Activated CD8-positive, alpha-beta T cell treated with anti-CD3 and anti-CD28 coated beads for 36 hours (primary cell): ENCODE results near the gene ANLN. TPM values are rescaled to one million over a fixed set of nuclear protein-coding genes. Genes with fewer than 3 reads are reported as not detected.

ENCODE experiments used
- ATAC-seq: fragments of 200-7000 bp; cut with Tn5 transposase; one replicate; pipeline ENCODE4 v1.10.0; 2021; ENCODE audit warnings: mild to moderate bottlenecking, moderate library complexity
- CTCF ChIA-PET: fragments of 350-600 bp; sonication (Branson Sonifier 250); formaldehyde crosslinking; loops from one replicate; lab custom pipeline; 2021; ENCODE audit warnings: antibody characterized with exemption; lab: Charles Lee
- POLR2A ChIA-PET: fragments of 350-600 bp; sonication (Branson Sonifier 250); formaldehyde crosslinking; loops from one replicate; lab custom pipeline; 2021; ENCODE audit warnings: antibody characterized with exemption; lab: Charles Lee
- DNase-seq: peaks from one replicate; pipeline ENCODE4 v3.0.0-alpha.2; 2020
- H3K27ac Mint-ChIP-seq: one replicate; pipeline ENCODE4 v1.8.0; 2021; ENCODE audit warnings: mild to moderate bottlenecking, mixed read lengths
- H3K27me3 Mint-ChIP-seq: one replicate; pipeline ENCODE4 v1.8.0; 2021; ENCODE audit warnings: mixed read lengths
- H3K36me3 Mint-ChIP-seq: one replicate; pipeline ENCODE4 v1.8.0; 2021; ENCODE audit warnings: low read depth, mixed read lengths
- H3K4me1 Mint-ChIP-seq: one replicate; pipeline ENCODE4 v1.8.0; 2021; ENCODE audit warnings: low read depth, mixed read lengths
- H3K4me3 Mint-ChIP-seq: one replicate; pipeline ENCODE4 v1.8.0; 2021; ENCODE audit warnings: mild to moderate bottlenecking, moderate library complexity, mixed read lengths
- H3K9me3 Mint-ChIP-seq: one replicate; pipeline ENCODE4 v1.8.0; 2021; ENCODE audit warnings: mixed read lengths
- intact Hi-C: fragments of 100-400 bp; cut with micrococcal nuclease; formaldehyde crosslinking; loops from one replicate; pipeline ENCODE4 v1.10.0; 2022
- total RNA-seq, 2 experiments: library from RNA; stranded (reverse); gene quantifications; one replicate each; pipeline ENCODE4 v1.2.3, GENCODE V29; 2021
- TF ChIP-seq, protein P1 (sequence below): fragments of 200-600 bp; IDR thresholded peaks from one replicate; pipeline ENCODE4 v1.8.0; 2022; ENCODE audit warnings: antibody characterized with exemption, mild to moderate bottlenecking

The ANLN gene
- 10 to 100 TPM; 38.1 to 45.0 TPM for total RNA-seq

- peak; percentile 85 for DNase-seq
- H3K4me3 Mint-ChIP-seq, result peak within 1 kb of the TSS; percentile 90
- peak within 1 kb of the TSS; percentile 84 for H3K27ac Mint-ChIP-seq
- intact Hi-C loops, result no loop called here
- no peaks in the 10 kb centered on the region for H3K9me3 Mint-ChIP-seq
- ATAC-seq, result peak; percentile 92
- H3K27me3 Mint-ChIP-seq, result peaks cover 8% of the 10 kb centered on the region
- ChIA-PET POLR2A (interaction anchor here (0.9 kb wide), 2 partner anchors 12 to 637 kb away, joined by 3 read pairs; no protein-coding TSS in a partner anchor), CTCF (interaction anchor here (0.6 to 1.3 kb wide), 3 partner anchors 22 to 83 kb away, joined by 3 read pairs; a partner anchor contains a TSS)
- TF ChIP-seq, protein P1, sequence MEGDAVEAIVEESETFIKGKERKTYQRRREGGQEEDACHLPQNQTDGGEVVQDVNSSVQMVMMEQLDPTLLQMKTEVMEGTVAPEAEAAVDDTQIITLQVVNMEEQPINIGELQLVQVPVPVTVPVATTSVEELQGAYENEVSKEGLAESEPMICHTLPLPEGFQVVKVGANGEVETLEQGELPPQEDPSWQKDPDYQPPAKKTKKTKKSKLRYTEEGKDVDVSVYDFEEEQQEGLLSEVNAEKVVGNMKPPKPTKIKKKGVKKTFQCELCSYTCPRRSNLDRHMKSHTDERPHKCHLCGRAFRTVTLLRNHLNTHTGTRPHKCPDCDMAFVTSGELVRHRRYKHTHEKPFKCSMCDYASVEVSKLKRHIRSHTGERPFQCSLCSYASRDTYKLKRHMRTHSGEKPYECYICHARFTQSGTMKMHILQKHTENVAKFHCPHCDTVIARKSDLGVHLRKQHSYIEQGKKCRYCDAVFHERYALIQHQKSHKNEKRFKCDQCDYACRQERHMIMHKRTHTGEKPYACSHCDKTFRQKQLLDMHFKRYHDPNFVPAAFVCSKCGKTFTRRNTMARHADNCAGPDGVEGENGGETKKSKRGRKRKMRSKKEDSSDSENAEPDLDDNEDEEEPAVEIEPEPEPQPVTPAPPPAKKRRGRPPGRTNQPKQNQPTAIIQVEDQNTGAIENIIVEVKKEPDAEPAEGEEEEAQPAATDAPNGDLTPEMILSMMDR, result no peak
- H3K4me1 Mint-ChIP-seq, result peaks cover 19% of the 10 kb centered on the region
- H3K36me3 Mint-ChIP-seq, result peaks cover 4% of the 10 kb centered on the region
Measured at GRCh38 chr7:36389371-36390198, at the start of gene ANLN. TSS of gene ANLN (plus strand) at chr7:36389862. CDS start at chr7:36390027, 165 bp downstream.

DNA sequence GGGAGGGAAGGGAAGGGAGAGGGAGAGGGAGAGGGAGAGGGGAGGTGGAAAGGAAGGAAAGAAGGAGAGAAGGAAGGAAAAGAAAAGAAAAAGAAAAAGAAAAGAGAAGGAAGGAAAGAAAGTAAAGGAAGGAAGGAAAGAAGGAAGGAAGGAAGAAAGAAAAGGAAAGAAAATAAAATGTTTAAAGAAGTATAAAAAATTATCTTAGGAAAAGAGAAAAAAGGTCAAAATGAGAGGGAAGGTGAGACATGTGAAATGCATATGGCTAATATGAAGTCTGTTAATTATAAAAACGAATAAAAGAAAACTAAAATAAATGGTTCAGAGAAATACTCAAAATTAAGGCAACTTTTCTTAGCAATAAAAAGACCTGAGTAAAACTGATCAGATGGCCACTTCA, 46.1 kb upstream of the ANLN start:
- Mint-ChIP-seq H3K27ac (no peak overlapping the region), H3K4me3 (no peak overlapping the region), H3K36me3 (no peaks in the 10 kb centered on the region), H3K9me3 (no peaks in the 10 kb centered on the region), H3K27me3 (no peaks in the 10 kb centered on the region), H3K4me1 (no peaks in the 10 kb centered on the region)
- ATAC-seq (no peak), DNase-seq (no peak)
- POLR2A ChIA-PET, result no interaction called here
- intact Hi-C loops, result no loop called here
- CTCF ChIA-PET, result interaction anchor here (1.5 kb wide), 1 partner anchor 25 kb away, joined by 6 read pairs; no protein-coding TSS in a partner anchor
- TF ChIP-seq, protein P1, result no peak

DNA sequence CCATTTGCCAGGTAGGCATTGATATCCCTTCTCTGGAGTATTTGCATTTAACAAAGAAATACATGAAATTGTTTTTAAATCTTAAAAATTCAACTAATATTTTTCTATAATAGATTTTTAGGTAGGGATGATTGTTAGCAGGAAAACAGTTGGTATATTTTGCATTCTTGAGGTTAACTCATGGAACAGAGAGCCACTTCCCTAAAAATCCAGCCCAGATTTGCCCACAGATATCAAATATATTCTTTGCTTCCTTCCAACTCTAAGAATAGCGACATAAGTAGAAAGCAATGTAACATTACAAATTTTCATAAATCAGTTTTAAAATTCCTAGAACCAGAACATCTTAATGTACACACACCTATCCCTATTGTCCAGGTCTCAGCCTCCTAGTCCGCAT, 45.0 kb upstream of the ANLN start:
- no peak overlapping the region for H3K27ac Mint-ChIP-seq
- no peaks in the 10 kb centered on the region for H3K4me1 Mint-ChIP-seq
- no peaks in the 10 kb centered on the region for H3K9me3 Mint-ChIP-seq
- ChIA-PET POLR2A (no interaction called here), CTCF (no interaction called here)
- H3K36me3 Mint-ChIP-seq, result no peaks in the 10 kb centered on the region
- intact Hi-C loops, result no loop called here
- TF ChIP-seq, protein P1, result no peak
- ATAC-seq (no peak), DNase-seq (no peak)
- H3K4me3 Mint-ChIP-seq, result no peak overlapping the region
- no peaks in the 10 kb centered on the region for H3K27me3 Mint-ChIP-seq

DNA sequence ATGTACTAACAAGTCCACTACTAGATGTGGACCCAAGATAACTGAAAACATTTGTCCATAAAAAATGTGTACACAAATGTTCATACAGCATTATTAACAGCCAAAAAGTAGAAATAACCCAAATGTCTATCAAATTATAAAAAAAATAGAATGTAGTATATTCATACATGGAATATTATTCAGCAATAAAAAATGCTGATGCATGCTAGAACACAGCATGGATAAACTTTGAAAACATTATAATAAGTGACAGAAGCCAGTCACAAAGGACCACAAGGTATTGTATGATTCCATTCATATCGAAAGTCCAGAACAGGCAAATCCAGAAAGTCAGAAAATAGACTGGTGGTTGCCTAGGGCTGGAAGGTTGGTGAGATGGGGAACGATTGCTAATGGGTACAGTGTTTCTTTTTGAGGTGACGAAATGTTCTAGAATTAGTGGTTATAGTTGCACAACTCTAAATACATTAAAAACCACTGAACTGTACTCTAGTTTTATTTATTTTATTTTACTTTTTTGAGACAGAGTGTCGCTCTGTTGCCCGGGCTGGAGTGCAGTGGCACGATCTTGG, 43.3 kb upstream of the ANLN start:
- intact Hi-C loops, result no loop called here
- H3K36me3 Mint-ChIP-seq, result no peaks in the 10 kb centered on the region
- H3K4me1 Mint-ChIP-seq, result no peaks in the 10 kb centered on the region
- CTCF ChIA-PET, result no interaction called here
- DNase-seq (no peak), ATAC-seq (no peak)
- H3K27me3 Mint-ChIP-seq, result no peaks in the 10 kb centered on the region
- POLR2A ChIA-PET, result no interaction called here
- no peak overlapping the region for H3K4me3 Mint-ChIP-seq
- H3K27ac Mint-ChIP-seq, result no peak overlapping the region
- TF ChIP-seq, protein P1, result no peak
- H3K9me3 Mint-ChIP-seq, result no peaks in the 10 kb centered on the region

DNA sequence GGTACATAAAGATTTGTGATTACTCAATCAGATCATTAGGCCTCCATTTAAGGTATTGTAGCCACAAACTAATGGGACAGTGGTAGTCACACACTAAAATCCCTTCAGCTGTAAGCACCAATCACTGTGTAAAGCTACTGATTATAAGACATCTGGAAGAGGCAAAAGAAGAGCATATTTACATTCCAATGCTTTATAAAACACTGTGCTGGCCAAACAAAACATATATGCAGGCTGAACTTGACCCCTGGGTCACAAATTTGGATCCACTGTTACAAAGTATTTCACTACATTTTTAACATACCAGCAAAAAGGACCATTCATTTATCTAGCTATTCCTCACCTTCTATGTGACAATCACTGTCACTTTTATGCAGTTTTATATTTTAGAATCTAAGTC, 41.4 kb upstream of the ANLN start:
- no peaks in the 10 kb centered on the region for H3K4me1 Mint-ChIP-seq
- no peaks in the 10 kb centered on the region for H3K27me3 Mint-ChIP-seq
- ChIA-PET POLR2A (no interaction called here), CTCF (no interaction called here)
- no peak overlapping the region for H3K27ac Mint-ChIP-seq
- DNase-seq (no peak), ATAC-seq (no peak)
- TF ChIP-seq, protein P1, result no peak
- intact Hi-C loops, result no loop called here
- no peaks in the 10 kb centered on the region for H3K9me3 Mint-ChIP-seq
- H3K4me3 Mint-ChIP-seq, result no peak overlapping the region
- no peaks in the 10 kb centered on the region for H3K36me3 Mint-ChIP-seq
